Hematopoietic multipotent progenitor cell (in vitro differentiated cells): ENCODE measurements around the gene PFN3. TPM values are rescaled to one million over a fixed set of nuclear protein-coding genes. Genes with fewer than 3 reads are reported as not detected.

Experiments
- DNase-seq, 3 donors: peaks; one replicate each; pipeline ENCODE4 v3.0.0-alpha.2; 2011 to 2015; ENCODE audit warnings: low read depth in 2 of 3, low spot score in 2 of 3
- total RNA-seq: library from RNA; depleted of rRNA; stranded (reverse); fragments of >200 nt; gene quantifications from one replicate; pipeline ENCODE4 v1.2.3, GENCODE V29; 2012

The PFN3 gene
- total RNA-seq, 1 donor = not detected

DNA sequence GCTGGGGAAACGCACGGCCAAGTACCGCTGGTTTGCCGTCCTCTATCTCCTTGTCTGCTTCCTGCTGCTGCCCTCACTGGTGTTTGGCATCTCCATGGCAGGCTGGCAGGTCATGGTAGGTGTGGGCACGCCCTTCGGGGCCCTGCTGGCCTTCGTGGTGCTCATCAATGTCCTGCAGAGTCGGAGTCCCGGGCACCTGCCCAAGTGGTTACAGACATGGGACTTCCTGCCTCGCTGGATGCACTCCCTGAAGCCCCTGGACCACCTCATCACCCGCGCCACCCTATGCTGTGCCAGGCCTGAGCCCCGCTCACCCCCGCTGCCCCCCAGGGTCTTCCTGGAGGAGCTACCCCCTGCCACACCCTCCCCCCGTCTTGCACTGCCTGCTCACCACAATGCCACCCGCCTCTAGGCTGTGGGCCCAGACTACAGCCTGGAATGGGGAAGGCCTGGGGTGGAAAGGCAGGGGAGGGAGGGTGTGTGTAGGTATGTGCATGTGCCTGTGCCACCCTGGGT is 2.5 kb downstream of the PFN3 start:
- no peak for DNase-seq

DNA sequence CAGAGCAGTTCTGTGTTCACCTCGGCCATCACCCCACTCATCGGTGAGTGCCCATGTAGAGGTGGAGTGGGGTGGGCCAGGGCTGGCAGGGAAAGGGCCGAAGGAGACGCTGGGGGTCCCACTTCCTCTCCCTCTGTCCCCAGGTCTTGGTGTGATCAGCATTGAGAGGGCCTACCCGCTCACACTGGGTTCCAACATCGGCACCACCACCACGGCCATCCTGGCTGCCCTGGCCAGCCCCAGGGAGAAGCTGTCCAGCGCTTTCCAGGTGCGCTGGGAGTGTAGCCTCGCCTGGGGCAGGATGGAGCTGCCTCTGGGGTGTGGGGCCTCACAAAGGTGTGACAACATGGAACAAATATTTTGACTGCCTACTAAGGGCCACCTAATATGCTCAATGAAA is 3.7 kb downstream of the PFN3 start:
- DNase-seq = no peak

GRCh38 chr5:177396078-177396477 is 4.4 kb downstream of the PFN3 start:
- DNase-seq = no peak

DNA sequence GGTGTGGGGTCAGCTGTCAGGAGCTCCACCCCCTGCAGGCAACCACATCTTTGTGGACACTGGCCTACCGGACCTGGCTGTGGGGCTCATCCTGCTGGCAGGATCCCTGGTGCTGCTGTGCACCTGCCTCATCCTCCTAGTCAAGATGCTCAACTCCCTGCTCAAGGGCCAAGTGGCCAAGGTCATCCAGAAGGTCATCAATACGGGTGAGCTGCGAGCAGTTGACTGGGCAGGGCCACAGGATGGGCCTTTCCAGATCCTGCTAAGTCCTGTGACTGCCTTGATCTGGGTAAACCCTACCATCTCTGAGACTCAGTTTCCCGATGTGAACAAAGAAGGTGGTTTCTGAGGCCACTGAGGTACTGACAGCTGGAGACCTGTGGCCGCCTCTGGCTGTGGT is 6.5 kb downstream of the PFN3 start:
- no peak for DNase-seq

GRCh38 chr5:177393206-177393765 is 7.2 kb downstream of the PFN3 start:
- DNase-seq = peak in 2 of 3 donors; percentile 36 to 46

- no peak for DNase-seq
Observed at GRCh38 chr5:177392765-177393164, 7.7 kb downstream of the PFN3 start.

- DNase-seq = peak; percentile 87 to 94 (median 87)
Observed at GRCh38 chr5:177390363-177391300, 9.8 kb downstream of the PFN3 start.

GRCh38 chr5:177389241-177390169 is 11.0 kb downstream of the PFN3 start:
- DNase-seq = peak in 2 of 3 donors; percentile 9 to 44

- no peak for DNase-seq
Observed at GRCh38 chr5:177388521-177389052, 11.9 kb downstream of the PFN3 start.

DNA sequence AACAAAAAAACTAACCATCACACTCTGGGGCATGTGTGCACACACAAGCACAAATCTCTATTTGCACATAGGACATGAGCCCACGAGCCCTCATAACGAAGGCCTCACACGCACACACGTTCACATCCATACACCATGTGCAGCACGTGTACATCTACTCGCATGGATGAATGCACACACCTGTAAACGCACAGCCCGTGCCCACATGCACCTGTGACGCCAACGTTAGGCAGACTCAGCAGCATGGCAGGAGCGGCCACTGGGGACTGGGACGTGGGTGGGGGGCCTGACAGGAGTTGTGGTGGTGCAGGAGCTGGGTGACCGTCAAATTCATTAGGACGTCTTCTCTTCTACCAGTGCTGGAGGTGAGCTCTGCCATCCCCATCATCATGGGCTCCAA is 13.1 kb downstream of the PFN3 start:
- DNase-seq = no peak

- no peak for DNase-seq
Observed at GRCh38 chr5:177386542-177386941, 13.9 kb downstream of the PFN3 start.

DNA sequence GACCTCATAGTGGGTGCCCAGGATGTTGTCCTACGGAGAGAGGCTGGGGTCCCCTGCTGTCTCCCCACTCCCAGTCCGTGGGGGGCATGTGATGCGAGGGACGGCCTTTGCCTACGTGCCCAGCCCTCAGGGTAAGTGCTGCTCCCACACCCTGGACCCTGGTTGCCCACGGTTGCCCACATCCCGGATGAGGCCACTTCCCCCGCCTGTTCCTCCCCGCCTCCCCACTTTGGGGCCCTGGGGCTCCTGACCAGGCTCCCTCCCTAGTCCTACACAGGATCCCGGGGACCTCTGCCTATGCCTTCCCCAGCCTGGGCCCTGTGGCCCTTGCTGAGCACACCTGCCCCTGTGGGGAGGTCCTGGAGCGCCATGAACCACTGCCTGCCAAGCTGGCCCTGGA is 14.7 kb downstream of the PFN3 start:
- no peak for DNase-seq

DNA sequence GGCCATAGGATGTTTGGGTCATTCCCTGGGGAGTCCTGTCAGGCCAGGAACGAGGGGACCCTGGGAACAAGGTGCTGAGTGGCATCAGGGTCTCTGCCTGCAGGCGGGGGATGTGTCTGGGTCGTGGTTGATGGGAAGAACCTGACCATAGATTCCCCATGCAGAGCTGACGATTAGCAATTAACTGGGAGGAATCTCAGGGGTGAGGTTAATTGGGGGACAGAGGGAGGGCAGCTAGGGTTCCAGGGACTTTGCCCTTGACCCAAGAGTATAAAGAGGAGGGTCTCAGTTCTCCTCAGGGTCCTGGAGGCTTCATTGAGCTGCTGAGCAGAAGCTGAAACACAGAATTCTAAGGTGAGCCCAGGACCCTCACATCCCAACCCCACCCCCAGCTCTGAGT is 16.3 kb downstream of the PFN3 start, which contains the start of gene SLC34A1:
Gene SLC34A1, plus strand, starts transcription at position 301 of the 400 bp plus-strand sequence. CDS start 1,308 bp downstream, outside the sequence.
- DNase-seq = no peak

DNA sequence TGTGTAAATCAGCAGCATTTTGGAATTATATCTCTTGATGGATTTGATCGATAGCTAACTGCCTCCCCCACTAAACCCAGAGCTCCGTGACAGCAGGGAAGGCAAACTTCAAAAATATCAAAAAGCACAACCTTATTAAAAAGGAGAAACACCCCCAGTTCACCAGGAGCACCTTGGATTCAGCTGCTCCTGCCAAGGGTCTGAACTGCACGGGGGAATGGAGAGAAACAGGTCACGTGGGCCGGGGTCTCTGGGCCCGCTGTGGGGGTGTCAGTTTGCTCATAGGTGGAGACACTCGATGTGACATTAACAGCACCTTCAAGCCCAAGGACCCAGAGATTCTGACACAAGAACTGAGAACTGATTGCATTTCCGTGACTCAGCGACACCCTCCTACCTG is 17.3 kb downstream of the PFN3 start:
- DNase-seq = no peak

DNA sequence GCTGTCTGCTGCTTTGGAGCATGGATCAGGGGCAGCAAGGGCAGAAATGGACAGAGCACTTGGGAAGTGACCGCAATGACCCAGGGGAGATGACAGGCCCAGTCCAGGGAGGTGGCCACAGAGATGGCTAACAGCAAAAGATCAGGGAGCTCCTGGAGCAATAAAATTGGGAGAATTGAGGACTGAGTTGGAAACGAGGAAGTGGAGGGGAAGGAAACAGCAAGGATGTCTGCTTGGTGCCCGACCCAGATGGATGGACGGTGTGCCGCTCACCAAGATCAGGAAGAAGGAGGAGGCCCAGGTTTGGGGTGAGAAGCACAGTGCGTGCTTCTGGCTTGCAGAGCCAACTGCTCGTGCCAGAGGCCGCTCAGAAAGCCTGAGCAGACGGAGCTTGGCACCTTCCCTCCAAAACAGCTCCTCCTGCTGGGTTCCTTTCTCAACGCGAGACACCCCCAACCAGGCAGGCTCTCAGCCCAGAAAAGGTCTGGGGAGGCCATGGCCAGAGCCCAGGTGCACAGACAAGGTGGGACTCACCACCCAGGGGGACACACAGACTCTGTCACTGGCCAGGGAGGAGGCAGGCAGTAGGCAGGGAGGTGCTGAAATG is 17.9 kb downstream of the PFN3 start:
- DNase-seq = peak in 2 of 3 donors; percentile 69 to 72

DNA sequence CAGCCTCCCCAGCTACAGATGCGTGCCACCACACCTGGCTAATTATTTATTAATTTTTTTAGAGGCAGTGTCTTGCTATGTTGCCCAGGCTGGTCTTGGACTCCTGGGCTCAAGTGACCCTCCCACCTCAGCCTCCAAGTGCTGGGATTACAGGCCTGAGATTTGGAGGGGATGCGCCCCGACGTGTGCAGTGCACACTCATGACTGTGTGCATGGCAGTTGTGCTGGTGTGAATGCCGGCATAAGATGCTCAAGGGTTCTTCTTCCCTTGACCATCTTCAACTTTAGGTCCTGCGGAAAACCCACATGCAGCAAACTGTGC is 19.7 kb downstream of the PFN3 start:
- DNase-seq = no peak

DNA sequence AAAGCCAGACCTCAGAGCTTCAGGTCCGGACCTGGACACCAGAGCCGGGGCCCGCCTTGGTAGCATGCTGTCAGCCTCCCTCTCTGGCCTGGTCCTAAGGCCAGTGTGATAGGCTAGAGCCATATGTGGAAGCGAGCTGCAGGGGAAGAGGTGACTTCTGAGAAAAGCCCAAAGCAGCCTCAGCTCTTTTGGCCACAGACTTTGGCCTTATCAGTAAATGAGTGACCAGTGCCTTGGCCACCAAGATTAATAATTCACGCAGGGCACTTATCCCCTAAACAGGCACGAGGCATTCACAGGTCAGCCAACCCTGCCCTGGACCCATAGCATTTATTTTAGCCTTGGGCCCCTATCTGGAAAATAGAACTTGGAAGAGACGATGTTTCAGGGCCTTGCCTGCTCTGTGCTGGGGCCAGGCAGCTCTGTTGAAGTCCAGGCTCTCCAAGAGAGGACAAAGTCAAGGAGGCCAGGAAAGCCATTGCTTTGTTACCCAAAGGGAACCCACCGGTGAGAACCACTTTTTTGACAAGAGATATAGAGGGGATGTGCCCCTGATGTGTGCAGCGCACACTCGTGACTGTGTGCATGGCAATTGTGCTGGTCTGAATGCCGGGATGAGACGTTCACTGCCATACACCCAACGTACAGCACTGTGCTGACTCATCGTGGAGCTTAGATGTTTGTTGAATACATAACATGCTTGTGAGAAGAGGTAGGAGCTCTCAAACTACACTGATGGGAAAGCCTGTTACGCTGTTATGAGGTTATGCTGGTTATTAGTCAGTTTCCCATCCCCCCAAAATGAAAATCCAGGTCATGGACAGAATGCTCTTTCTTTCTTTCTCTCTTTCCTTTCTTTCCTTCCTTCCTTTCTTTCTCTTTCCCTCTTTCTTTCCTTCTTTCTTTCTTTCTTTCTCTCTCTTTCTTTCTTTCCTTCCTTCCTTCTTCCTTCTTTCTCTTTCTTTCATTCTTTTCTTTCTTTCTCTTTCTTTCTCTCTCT is 21.3 kb downstream of the PFN3 start:
- DNase-seq = peak in 1 of 3 donors; percentile 67

GRCh38 chr5:177377851-177378776 is 22.3 kb downstream of the PFN3 start:
- no peak for DNase-seq
